Retinal pigment epithelial cell (primary cell): Measurements from ENCODE around the gene MPND.

Experiments used
- DNase-seq: peaks from one replicate; pipeline ENCODE4 v3.0.0-alpha.2; 2010; ENCODE audit warnings: low read depth
- H3K4me3 ChIP-seq: 2 replicates; pipeline ENCODE4 v1.5.1; 2011; ENCODE audit warnings: mild to moderate bottlenecking, low read length, control low read depth, moderate library complexity
- CTCF ChIP-seq: conservative IDR thresholded peaks from 2 replicates; pipeline ENCODE4 v1.5.1; 2011; ENCODE audit warnings: low read depth, low read length, control low read depth, inconsistent platforms

Gene MPND

DNA sequence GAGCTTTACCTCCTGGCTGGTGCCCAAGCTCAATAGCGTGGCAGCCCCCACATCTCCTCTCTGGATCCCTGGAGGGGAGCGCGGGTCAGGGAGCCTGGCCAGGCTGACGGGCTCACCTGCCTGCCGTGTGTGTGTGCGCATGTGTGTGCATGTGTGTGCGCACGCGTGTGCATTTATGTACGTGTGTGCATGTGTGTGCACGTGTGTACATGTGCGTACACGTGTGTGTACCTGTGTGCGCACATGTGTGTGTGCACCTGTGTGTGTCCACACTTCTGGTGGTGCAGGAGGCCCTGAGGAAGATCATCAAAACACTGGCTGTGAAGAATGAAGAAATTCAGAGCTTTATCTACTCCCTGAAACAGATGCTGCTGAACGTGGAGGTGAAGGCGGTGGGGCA lies 37.7 kb upstream of the MPND start:
- DNase-seq: no peak
- no peak for TF ChIP-seq CTCF
- no peak overlapping the region for H3K4me3 ChIP-seq

DNA sequence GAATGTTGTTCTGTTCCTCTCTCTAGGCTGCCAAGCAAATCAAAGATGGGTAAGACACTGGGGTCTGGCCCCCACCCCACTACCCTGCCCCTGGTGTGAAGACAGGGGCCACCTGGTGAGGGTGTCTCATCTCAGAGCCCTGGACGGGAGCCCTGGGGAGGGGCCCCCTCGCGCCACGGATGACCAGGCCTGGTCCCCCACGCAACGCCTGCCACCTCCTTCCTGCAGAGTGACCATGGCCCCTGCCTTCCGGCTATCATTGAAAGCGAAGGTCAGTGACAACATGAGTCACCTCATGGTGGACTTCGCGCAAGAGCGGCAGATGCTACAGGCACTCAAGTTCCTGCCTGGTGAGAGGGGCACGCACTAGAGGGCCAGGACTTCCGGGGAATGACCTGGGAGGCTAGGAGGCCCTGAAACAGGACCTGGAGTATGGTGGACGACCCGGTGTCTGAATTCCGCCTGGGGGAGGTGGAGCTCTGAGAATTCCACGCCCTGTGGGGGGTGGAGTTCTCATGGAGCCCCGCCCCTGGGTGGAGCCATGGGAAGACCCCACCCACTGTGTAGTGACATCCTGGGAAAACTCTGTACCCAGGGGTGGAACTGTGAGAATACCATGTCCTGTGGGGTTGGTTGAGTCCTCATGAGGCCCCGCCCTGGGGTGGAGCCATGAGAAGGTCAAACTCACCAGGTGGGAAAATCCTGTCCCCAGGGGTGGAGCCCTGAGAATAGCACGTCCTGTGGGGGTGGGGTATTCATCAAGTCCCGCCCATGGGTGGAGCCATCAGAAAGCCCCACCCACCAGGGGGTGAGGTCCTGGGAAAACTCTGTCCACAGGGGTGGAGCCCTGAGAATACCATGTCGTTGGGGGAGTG lies 32.9 kb upstream of the MPND start:
- no peak for DNase-seq
- no peak for TF ChIP-seq CTCF
- H3K4me3 ChIP-seq: no peak overlapping the region

GRCh38 chr19:4313847-4314490 lies 29.4 kb upstream of the MPND start:
- no peak overlapping the region for H3K4me3 ChIP-seq
- DNase-seq: no peak
- no peak for TF ChIP-seq CTCF

- TF ChIP-seq CTCF: no peak
- H3K4me3 ChIP-seq: no peak overlapping the region
- no peak for DNase-seq
These were observed 26.4 kb upstream of the MPND start for GRCh38 chr19:4316956-4317355.

DNA sequence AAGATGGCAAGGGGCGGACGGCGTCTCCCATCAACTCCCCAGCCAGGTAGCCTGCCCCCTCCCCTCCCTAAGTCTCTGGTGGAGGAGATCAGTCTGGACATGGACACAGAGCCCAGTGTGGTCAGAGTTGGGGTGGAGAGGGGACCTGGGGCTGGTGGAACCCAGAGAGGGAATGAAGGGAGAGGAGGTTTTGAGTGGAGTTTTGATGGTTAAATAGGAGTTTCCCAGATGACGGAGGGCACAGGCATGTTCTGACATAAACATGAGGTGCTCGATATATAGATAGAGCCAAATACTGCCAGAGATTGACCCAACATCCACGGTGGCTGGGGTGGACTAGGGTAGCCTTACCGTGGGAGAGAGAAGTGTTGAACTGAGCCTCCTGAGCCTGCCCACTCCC lies 24.9 kb upstream of the MPND start:
- DNase-seq: no peak
- H3K4me3 ChIP-seq: no peak overlapping the region
- no peak for TF ChIP-seq CTCF

GRCh38 chr19:4319067-4319718 lies 24.2 kb upstream of the MPND start:
- no peak overlapping the region for H3K4me3 ChIP-seq
- no peak for DNase-seq
- TF ChIP-seq CTCF: no peak

GRCh38 chr19:4320419-4320818 lies 22.9 kb upstream of the MPND start:
- no peak overlapping the region for H3K4me3 ChIP-seq
- TF ChIP-seq CTCF: no peak
- DNase-seq: no peak
